ENCODE measurements around the gene BAIAP2L1. TPM values are rescaled to one million over a fixed set of nuclear protein-coding genes. Genes with fewer than 3 reads are reported as not detected.
"Not testable (repeated sequence)": the region's sequence is repeated elsewhere in the genome, so short reads cannot be mapped to it uniquely, and the experiment has no call there.

The BAIAP2L1 gene
- total RNA-seq, 4 donors from 2014 or later = 39.8 to 59.8 (median 53.3) TPM

DNA sequence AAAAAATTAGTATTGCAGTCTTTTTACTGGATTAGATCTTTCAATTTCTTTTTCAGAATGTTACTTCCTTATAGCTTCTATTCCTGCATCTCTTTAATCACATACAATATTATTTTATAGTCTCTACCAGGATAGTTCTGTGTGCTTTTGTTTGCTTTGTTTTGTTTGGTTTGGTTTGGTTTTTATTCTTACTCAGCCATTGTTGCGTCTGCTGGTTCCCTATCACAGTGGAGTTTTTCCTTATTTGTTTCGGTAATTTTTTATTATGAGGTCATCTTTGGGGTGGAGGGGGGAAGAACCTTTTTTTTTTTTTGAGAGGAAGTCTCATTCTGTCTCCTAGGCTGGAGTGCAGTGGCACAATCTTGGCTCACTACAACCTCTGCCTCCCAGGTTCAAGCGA lies 9.0 kb upstream of the BAIAP2L1 start:
- Histone ChIP-seq H3K9me3 (no peaks in the 10 kb centered on the region), H3K4me1 (peaks cover 0 to 14% (median 5%) of the 10 kb centered on the region in 4 donors), H3K27me3 (no peaks in the 10 kb centered on the region), H3K4me3 (no peak overlapping the region), H3K36me3 (no peaks in the 10 kb centered on the region), H3K27ac (peak overlapping the region; percentile 64 to 72 (median 68))
- intact Hi-C loops (cut with DNase I; ENCODE audit: low total_unique reads) = no loop called here
- TF ChIP-seq, protein P1, sequence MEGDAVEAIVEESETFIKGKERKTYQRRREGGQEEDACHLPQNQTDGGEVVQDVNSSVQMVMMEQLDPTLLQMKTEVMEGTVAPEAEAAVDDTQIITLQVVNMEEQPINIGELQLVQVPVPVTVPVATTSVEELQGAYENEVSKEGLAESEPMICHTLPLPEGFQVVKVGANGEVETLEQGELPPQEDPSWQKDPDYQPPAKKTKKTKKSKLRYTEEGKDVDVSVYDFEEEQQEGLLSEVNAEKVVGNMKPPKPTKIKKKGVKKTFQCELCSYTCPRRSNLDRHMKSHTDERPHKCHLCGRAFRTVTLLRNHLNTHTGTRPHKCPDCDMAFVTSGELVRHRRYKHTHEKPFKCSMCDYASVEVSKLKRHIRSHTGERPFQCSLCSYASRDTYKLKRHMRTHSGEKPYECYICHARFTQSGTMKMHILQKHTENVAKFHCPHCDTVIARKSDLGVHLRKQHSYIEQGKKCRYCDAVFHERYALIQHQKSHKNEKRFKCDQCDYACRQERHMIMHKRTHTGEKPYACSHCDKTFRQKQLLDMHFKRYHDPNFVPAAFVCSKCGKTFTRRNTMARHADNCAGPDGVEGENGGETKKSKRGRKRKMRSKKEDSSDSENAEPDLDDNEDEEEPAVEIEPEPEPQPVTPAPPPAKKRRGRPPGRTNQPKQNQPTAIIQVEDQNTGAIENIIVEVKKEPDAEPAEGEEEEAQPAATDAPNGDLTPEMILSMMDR (IDR thresholded peaks at IDR 0.05) = no peak
- TF ChIP-seq EP300 (IDR thresholded peaks at IDR 0.05; ENCODE audit: low read depth) (no peak), POLR2AphosphoS5 (IDR thresholded peaks at IDR 0.05) (peak in 1 of 3 donors; percentile 39), POLR2A (IDR thresholded peaks at IDR 0.05) (no peak)
- WGBS, 2 donors (ENCODE audit: low coverage in 1 of 2) = 55 to 61% methylated on average over 2 to 3 of the region's 3 CpGs
- DNase-seq = no peak
- in situ Hi-C loops (cut with MboI; ENCODE audit: low pct_ligation_motif_present in 1 of 4, low pct_unique_long_range_greater_than_20kb in 1 of 4, low sequenced_read_pairs in 3 of 4) = loop anchor here in 3 of 4 donors (10.0 to 25.0 kb wide), 2 partner anchors 115 to 123 kb away; partner anchors contain the start of gene BRI3 (in 2 of the 3)

DNA sequence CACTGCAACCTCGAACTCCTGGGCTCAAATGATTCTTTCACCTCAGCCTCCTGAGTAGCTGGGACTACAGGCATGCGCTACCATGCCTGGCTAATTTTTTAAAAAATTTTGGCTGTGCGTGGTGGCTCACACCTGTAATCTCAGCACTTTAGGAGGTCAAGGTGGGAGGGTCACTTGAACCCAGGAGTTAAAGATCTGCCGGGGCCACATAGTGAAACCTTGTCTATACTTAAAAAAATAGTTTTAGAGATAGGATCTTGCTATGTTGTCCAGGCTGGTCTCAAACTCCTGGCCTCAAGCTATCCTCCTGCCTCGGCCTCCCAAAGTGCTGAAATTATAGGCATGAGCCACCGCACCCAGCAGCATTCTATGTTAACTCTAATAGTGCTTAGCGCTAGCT lies 7.3 kb upstream of the BAIAP2L1 start:
- H3K27me3 ChIP-seq; H3K27ac ChIP-seq; intact Hi-C loops (cut with DNase I; ENCODE audit: low total_unique reads); H3K4me3 ChIP-seq; DNase-seq; H3K9me3 ChIP-seq; H3K36me3 ChIP-seq: not testable (repeated sequence)
- WGBS, 2 donors (ENCODE audit: low coverage in 1 of 2) = 91 to 93% methylated on average over 5 to 7 of the region's 7 CpGs
- peaks cover 0 to 20% (median 5%) of the 10 kb centered on the region in 4 donors for H3K4me1 ChIP-seq
- in situ Hi-C loops (cut with MboI; ENCODE audit: low pct_ligation_motif_present in 1 of 4, low pct_unique_long_range_greater_than_20kb in 1 of 4, low sequenced_read_pairs in 3 of 4) = loop anchor here in 3 of 4 donors (10.0 to 25.0 kb wide), 2 partner anchors 113 to 121 kb away; partner anchors contain the start of gene BRI3 (in 2 of the 3)

DNA sequence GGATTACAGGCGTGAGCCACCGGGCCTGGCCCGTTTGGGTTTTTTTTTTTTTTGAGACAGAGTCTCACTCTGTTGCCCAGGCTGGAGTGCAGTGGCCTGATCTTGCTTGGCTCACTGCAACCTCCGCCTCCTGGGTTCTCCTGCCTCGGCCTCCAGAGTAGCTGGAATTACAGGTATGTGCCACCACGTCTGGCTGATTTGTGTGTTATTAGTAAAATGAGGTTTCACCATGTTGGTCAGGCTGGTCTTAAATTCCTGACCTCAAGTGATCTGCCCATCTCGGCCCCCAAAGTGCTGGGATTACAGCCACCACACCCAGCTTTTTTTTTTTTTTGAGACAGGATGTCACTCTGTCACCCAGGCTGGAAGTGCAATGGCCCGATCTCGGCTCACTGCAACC lies 5.9 kb upstream of the BAIAP2L1 start:
- intact Hi-C loops (cut with DNase I; ENCODE audit: low total_unique reads) (no loop called here), in situ Hi-C loops (cut with MboI; ENCODE audit: low pct_ligation_motif_present in 1 of 4, low pct_unique_long_range_greater_than_20kb in 1 of 4, low sequenced_read_pairs in 3 of 4) (loop anchor here in 3 of 4 donors (10.0 to 25.0 kb wide), 2 partner anchors 112 to 120 kb away; partner anchors contain the start of gene BRI3 (in 2 of the 3))
- DNase-seq = no peak
- H3K36me3 ChIP-seq = no peaks in the 10 kb centered on the region
- 77 to 89% methylated on average over 4 to 9 of the region's 9 CpGs for whole genome bisulfite sequencing, 2 donors (ENCODE audit: low coverage in 1 of 2)
- TF ChIP-seq, protein P1 (IDR thresholded peaks at IDR 0.05) = no peak
- TF ChIP-seq POLR2AphosphoS5 (IDR thresholded peaks at IDR 0.05) = no peak
- no peak for TF ChIP-seq POLR2A (IDR thresholded peaks at IDR 0.05)
- TF ChIP-seq EP300 (IDR thresholded peaks at IDR 0.05; ENCODE audit: low read depth) = no peak
- no peak overlapping the region for H3K27ac ChIP-seq
- no peaks in the 10 kb centered on the region for H3K9me3 ChIP-seq
- H3K4me3 ChIP-seq = no peak overlapping the region
- peaks cover 13% of the 10 kb centered on the region for H3K27me3 ChIP-seq
- H3K4me1 ChIP-seq = peaks cover 0 to 27% (median 5%) of the 10 kb centered on the region in 4 donors

DNA sequence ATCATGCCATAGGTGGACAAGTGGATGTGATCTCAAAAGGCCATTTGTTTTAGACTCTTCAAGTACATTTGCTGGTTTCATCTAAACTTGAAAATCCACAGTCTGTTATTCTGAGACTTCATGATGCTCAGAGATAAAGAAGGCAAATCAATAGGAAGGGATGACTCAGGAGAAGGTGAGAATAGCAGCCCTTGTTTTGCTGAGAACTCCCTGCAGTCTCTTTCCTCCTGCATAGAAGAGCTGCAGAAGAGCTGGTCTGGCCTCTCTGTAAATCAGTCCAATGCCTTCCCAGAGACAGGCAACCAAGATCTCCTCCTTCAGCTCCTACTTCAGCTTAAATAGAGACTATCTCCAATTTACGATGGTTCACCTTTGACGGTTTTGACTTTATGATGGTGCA lies 4.0 kb upstream of the BAIAP2L1 start:
- Histone ChIP-seq H3K9me3 (no peaks in the 10 kb centered on the region), H3K4me1 (peaks cover 4 to 30% (median 13%) of the 10 kb centered on the region in 4 donors), H3K27me3 (peaks cover 28% of the 10 kb centered on the region), H3K4me3 (no peak overlapping the region), H3K27ac (no peak overlapping the region), H3K36me3 (no peaks in the 10 kb centered on the region)
- DNase-seq = no peak
- WGBS, 2 donors (ENCODE audit: low coverage in 1 of 2) = 57 to 62% methylated on average over 2 of the region's 2 CpGs
- intact Hi-C loops (cut with DNase I; ENCODE audit: low total_unique reads) = no loop called here
- TF ChIP-seq, protein P1 (IDR thresholded peaks at IDR 0.05) = no peak
- TF ChIP-seq POLR2AphosphoS5 (IDR thresholded peaks at IDR 0.05) = no peak
- no peak for TF ChIP-seq POLR2A (IDR thresholded peaks at IDR 0.05)
- no peak for TF ChIP-seq EP300 (IDR thresholded peaks at IDR 0.05; ENCODE audit: low read depth)
- in situ Hi-C loops (cut with MboI; ENCODE audit: low pct_ligation_motif_present in 1 of 4, low pct_unique_long_range_greater_than_20kb in 1 of 4, low sequenced_read_pairs in 3 of 4) = loop anchor here in 3 of 4 donors (10.0 to 25.0 kb wide), 2 partner anchors 110 to 118 kb away; partner anchors contain the start of gene BRI3 (in 2 of the 3)

Data from transverse colon (tissue), 4 donors.